Endothelial cell (in vitro differentiated cells): ENCODE data around the gene KAZN. TPM values are rescaled to one million over a fixed set of nuclear protein-coding genes. Genes with fewer than 3 reads are reported as not detected.
A peak's percentile ranks its signal among the peaks of the same experiment; 100 is the strongest.

Experiments
- DNase-seq: peaks from one replicate; pipeline ENCODE4 v3.0.0; 2021; ENCODE audit warnings: low spot score
- H3K27ac Mint-ChIP-seq: one replicate; pipeline ENCODE4 v1.8.0; 2021; ENCODE audit warnings: mixed read lengths, inconsistent platforms; ENCODE audit not compliant: unreplicated experiment
- H3K27me3 Mint-ChIP-seq: one replicate; pipeline ENCODE4 v1.8.0; 2021; ENCODE audit warnings: mild to moderate bottlenecking, moderate library complexity, mixed read lengths, inconsistent platforms; ENCODE audit not compliant: unreplicated experiment
- H3K36me3 Mint-ChIP-seq: one replicate; pipeline ENCODE4 v1.8.0; 2021; ENCODE audit warnings: mild to moderate bottlenecking, low read depth, mixed read lengths, inconsistent platforms; ENCODE audit not compliant: unreplicated experiment
- H3K4me1 Mint-ChIP-seq: one replicate; pipeline ENCODE4 v1.8.0; 2021; ENCODE audit warnings: mild to moderate bottlenecking, mixed read lengths, inconsistent platforms; ENCODE audit not compliant: unreplicated experiment
- H3K4me3 Mint-ChIP-seq: one replicate; pipeline ENCODE4 v1.8.0; 2021; ENCODE audit warnings: mild to moderate bottlenecking, mixed read lengths, inconsistent platforms; ENCODE audit not compliant: unreplicated experiment
- H3K9me3 Mint-ChIP-seq: one replicate; pipeline ENCODE4 v1.8.0; 2021; ENCODE audit warnings: mixed read lengths, inconsistent platforms; ENCODE audit not compliant: unreplicated experiment
- total RNA-seq: library from RNA; stranded (reverse); fragmentation: NEBNext Ultra II Directional; extraction: Animal tissue kit (Norgen Biotek cat#: 25700); gene quantifications from one replicate; pipeline ENCODE4 v1.2.1, GENCODE V29; 2021; ENCODE audit not compliant: unreplicated experiment
- TF ChIP-seq, protein P1 (sequence below): fragments of 200-600 bp; sonication (generic); IDR thresholded peaks from one replicate; pipeline ENCODE4 v1.5.0; 2021; ENCODE audit warnings: antibody characterized with exemption; ENCODE audit not compliant: unreplicated experiment

The KAZN gene
- total RNA-seq, 1 donor from 2014 or later: 10.1 TPM

DNA sequence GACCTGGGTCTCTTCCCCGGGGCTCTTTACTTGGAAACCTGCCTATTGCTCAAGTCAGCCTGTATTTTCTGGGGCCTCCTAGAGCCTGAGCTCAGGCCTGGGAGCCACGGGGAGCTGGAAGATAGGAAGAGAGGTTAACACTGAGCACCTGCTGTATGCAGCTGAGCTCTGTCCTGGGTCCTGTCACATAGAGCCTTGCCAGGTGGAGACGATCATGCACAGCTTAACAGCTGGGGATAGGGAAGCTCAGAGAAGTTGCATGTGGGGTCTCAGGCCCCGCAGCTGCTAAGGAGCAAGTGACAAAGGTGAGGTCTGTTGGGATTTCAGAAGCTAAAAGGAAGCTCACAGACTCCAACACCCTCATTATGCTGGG is 427.6 kb downstream of the KAZN start:
- Mint-ChIP-seq H3K4me1 (peaks cover 22% of the 10 kb centered on the region), H3K27me3 (peaks cover 4% of the 10 kb centered on the region), H3K36me3 (peaks cover 6% of the 10 kb centered on the region), H3K4me3 (no peak overlapping the region), H3K27ac (no peak overlapping the region), H3K9me3 (no peaks in the 10 kb centered on the region)
- DNase-seq: no peak
- TF ChIP-seq, protein P1, sequence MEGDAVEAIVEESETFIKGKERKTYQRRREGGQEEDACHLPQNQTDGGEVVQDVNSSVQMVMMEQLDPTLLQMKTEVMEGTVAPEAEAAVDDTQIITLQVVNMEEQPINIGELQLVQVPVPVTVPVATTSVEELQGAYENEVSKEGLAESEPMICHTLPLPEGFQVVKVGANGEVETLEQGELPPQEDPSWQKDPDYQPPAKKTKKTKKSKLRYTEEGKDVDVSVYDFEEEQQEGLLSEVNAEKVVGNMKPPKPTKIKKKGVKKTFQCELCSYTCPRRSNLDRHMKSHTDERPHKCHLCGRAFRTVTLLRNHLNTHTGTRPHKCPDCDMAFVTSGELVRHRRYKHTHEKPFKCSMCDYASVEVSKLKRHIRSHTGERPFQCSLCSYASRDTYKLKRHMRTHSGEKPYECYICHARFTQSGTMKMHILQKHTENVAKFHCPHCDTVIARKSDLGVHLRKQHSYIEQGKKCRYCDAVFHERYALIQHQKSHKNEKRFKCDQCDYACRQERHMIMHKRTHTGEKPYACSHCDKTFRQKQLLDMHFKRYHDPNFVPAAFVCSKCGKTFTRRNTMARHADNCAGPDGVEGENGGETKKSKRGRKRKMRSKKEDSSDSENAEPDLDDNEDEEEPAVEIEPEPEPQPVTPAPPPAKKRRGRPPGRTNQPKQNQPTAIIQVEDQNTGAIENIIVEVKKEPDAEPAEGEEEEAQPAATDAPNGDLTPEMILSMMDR: no peak

DNA sequence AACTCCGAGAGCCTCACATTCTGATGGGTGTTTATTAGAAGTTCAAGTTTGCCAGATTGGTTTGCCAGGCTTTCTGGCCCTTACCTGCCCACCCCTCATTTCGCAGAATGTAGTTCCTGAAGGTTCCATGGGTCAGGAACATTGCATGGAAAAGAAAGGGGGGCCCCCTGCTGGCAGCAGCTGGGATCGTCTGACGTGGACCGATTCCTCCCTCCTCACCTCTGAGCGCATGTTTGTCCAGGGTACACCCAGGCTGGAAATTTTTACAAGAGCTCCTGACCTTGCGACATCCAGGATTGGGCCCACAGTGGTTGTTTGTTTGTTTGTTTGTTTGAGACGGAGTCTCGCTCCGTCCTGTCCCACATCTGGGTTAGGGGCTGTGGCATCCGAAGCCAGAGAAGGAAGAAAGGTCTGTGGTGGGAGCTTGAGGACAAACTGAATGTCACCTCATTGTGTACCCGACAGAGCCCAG is 429.1 kb downstream of the KAZN start:
- H3K27ac Mint-ChIP-seq: no peak overlapping the region
- peak; percentile 85 for DNase-seq
- TF ChIP-seq, protein P1: peak; percentile 97
- no peak overlapping the region for H3K4me3 Mint-ChIP-seq
- peaks cover 12% of the 10 kb centered on the region for H3K4me1 Mint-ChIP-seq
- H3K9me3 Mint-ChIP-seq: no peaks in the 10 kb centered on the region
- peaks cover 4% of the 10 kb centered on the region for H3K27me3 Mint-ChIP-seq
- peaks cover 6% of the 10 kb centered on the region for H3K36me3 Mint-ChIP-seq

DNA sequence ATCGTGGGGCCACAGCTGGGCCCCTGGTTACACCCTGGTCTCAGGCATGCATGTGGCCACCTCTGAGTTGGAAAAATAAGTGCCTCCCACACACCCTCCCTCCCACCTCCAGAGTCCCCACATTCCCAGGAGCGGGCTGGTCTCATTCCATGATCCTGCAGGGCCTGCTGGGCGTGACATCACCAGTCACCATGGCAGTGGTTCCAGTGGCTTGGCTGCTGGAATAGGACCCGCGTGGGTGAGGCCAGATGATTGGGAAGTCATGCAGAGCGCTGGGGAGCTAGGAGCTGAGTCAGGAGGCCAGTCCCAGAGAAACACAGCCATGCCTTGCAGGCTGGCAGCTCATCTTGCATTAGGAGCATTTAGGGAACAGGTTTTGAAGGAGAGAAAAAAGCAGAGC is 429.6 kb downstream of the KAZN start:
- peaks cover 6% of the 10 kb centered on the region for H3K36me3 Mint-ChIP-seq
- no peak for DNase-seq
- TF ChIP-seq, protein P1: no peak

DNA sequence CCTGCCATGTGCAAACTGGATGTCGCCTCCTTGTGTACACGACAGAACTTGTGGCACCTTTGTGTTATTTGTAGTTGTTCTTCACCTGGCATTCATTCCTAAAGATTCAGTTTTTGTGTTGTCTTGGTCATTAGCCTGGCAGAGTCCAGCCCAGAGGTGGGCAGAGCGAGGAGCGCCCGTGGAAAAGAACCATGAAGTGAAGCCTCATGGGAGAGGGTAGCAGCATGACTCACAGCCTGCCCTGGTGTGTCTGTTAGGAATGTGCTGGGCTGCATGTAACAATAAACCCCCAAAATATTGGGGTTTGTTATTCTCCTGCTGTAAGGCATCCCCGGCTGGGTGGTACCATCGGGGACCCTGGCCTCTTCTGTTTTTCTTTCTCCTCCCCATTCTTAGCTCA is 430.1 kb downstream of the KAZN start:
- peaks cover 4% of the 10 kb centered on the region for H3K4me1 Mint-ChIP-seq
- TF ChIP-seq, protein P1: no peak
- peaks cover 6% of the 10 kb centered on the region for H3K36me3 Mint-ChIP-seq
- H3K4me3 Mint-ChIP-seq: no peak overlapping the region
- no peak for DNase-seq
- no peaks in the 10 kb centered on the region for H3K9me3 Mint-ChIP-seq
- peaks cover 4% of the 10 kb centered on the region for H3K27me3 Mint-ChIP-seq
- H3K27ac Mint-ChIP-seq: no peak overlapping the region

More for the DNA sequence above, 429.6 kb downstream of the KAZN start:
- Mint-ChIP-seq H3K27me3 (peaks cover 4% of the 10 kb centered on the region), H3K4me3 (no peak overlapping the region), H3K9me3 (no peaks in the 10 kb centered on the region), H3K27ac (no peak overlapping the region), H3K4me1 (peaks cover 8% of the 10 kb centered on the region)

DNA sequence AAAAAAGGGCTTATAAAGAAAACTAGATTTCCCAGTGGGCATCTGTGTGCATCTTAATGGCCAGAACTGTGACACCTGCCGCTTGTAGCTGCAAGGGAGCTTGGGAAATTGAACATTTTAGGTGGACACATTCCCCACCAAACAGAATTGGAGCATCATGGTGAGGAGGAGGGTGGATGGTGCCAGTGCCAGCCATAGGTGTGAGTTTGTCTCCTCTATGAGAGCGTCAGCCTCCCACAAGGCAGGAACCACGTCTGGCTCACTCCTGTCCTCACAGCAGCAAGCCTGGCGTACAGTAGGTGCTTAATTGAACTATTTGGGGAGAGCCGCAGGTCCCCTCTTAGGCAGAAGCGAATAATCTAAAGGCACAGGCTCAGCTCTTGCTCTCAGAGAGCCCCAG is 430.6 kb downstream of the KAZN start:
- TF ChIP-seq, protein P1: no peak
- Mint-ChIP-seq H3K36me3 (peaks cover 6% of the 10 kb centered on the region), H3K27me3 (peaks cover 2% of the 10 kb centered on the region), H3K27ac (no peak overlapping the region), H3K4me1 (peaks cover 5% of the 10 kb centered on the region), H3K9me3 (no peaks in the 10 kb centered on the region), H3K4me3 (no peak overlapping the region)
- DNase-seq: no peak
